ENCODE results near the gene PALLD. TPM values are rescaled to one million over a fixed set of nuclear protein-coding genes. Genes with fewer than 3 reads are reported as not detected.

The PALLD gene
- total RNA-seq, 4 donors from 2014 or later = 60.2 to 437 (median 118) TPM

DNA sequence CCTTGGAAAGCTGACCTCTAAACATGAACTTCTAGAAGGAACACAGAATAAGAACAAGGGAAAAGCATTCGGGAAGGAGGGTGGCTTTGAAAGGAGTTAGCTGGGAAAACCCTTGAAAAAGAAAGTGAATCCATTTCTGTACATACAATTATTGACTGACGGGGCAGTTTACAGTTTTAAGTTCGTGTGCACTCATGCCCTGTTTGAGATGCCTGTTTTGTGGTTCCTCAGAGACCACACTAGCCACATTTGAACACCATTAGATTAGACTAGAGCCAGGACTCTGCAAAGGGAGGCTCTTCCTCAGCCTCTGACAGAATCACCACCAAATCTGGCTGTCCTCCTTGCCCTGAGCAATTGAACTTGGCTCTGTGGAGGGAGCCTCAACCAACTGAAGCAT lies 158.3 kb downstream of the PALLD start:
- no peak for TF ChIP-seq POLR2A (IDR thresholded peaks at IDR 0.05)
- TF ChIP-seq, protein P1, sequence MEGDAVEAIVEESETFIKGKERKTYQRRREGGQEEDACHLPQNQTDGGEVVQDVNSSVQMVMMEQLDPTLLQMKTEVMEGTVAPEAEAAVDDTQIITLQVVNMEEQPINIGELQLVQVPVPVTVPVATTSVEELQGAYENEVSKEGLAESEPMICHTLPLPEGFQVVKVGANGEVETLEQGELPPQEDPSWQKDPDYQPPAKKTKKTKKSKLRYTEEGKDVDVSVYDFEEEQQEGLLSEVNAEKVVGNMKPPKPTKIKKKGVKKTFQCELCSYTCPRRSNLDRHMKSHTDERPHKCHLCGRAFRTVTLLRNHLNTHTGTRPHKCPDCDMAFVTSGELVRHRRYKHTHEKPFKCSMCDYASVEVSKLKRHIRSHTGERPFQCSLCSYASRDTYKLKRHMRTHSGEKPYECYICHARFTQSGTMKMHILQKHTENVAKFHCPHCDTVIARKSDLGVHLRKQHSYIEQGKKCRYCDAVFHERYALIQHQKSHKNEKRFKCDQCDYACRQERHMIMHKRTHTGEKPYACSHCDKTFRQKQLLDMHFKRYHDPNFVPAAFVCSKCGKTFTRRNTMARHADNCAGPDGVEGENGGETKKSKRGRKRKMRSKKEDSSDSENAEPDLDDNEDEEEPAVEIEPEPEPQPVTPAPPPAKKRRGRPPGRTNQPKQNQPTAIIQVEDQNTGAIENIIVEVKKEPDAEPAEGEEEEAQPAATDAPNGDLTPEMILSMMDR (IDR thresholded peaks at IDR 0.05) = no peak
- Histone ChIP-seq H3K27ac (peak overlapping the region; percentile 12 to 51 (median 28)), H3K36me3 (no peaks in the 10 kb centered on the region), H3K4me1 (peaks cover 0 to 37% (median 10%) of the 10 kb centered on the region in 3 donors), H3K4me3 (peak overlapping the region in 2 of 4 donors; percentile 18 to 46), H3K27me3 (no peaks in the 10 kb centered on the region), H3K9me3 (no peaks in the 10 kb centered on the region)
- no peak for DNase-seq
- intact Hi-C loops (cut with DNase I) = no loop called here
- WGBS, 2 donors = 23 to 25% methylated on average over 3 of the region's 3 CpGs

DNA sequence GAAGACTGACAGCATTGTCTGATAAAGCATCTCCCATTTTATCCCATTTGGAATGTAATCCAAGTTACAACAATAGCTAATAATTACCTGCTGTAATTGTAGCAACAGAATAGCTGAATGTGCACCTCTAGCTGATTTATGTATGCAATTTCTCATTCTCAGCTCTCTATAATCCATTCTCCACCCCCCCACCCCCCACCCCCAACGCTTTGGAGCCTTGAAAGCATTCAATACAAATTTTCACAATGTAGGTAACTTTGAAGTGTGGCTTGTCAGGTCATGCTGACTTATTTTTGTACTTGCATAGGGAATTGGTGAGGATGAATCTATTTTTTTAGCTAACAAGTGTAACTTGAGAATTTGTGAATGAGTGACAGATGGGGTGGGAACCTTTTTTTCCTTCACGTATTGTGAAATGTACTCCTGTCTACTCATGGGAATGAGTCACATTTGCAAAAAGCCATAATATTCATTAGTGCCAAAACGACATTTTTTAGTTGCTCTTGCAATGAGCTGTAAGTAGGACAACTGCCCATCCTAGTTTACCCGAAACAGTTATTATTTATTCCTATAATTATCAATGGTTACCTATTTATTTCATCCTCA lies 159.3 kb downstream of the PALLD start:
- Histone ChIP-seq H3K4me1 (peaks cover 0 to 37% (median 10%) of the 10 kb centered on the region in 3 donors), H3K27me3 (no peaks in the 10 kb centered on the region), H3K36me3 (no peaks in the 10 kb centered on the region), H3K4me3 (no peak overlapping the region), H3K27ac (peak overlapping the region in 2 of 4 donors; percentile 38 to 61), H3K9me3 (no peaks in the 10 kb centered on the region)
- TF ChIP-seq, protein P1 (IDR thresholded peaks at IDR 0.05) = no peak
- no peak for TF ChIP-seq POLR2A (IDR thresholded peaks at IDR 0.05)
- no peak for DNase-seq
- intact Hi-C loops (cut with DNase I) = no loop called here
- WGBS, 2 donors = 42 to 49% methylated on average over 4 of the region's 4 CpGs

DNA sequence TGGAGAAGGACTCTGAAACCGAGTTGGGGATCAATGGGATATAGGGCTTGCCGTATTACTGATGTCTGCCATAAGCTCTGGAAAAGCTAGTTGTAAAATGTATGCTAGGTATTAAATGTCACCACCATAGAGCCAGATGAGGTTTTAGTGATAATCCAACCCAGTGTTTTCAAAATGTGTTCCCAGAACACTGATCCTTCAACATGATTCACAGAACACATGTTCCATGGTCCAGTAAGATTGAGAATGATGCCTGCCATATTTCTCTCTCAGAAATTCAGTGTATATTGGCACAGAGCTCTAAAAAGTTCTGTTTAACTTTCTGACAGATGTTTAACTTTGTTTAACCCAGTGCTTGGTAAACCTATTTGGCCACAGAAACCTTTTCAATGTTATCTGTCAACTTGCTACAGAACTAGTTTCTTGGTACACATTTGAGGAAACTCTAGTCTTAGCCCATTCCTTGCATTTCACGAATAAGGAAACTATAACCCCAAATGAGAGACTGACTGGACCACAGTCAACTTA lies 160.2 kb downstream of the PALLD start:
- H3K36me3 ChIP-seq = no peaks in the 10 kb centered on the region
- intact Hi-C loops (cut with DNase I) = no loop called here
- no peak overlapping the region for H3K4me3 ChIP-seq
- no peaks in the 10 kb centered on the region for H3K9me3 ChIP-seq
- 70 to 79% methylated on average over 3 of the region's 3 CpGs for WGBS, 2 donors
- peaks cover 0 to 37% (median 10%) of the 10 kb centered on the region in 3 donors for H3K4me1 ChIP-seq
- no peak for DNase-seq
- no peak for TF ChIP-seq POLR2A (IDR thresholded peaks at IDR 0.05)
- TF ChIP-seq, protein P1 (IDR thresholded peaks at IDR 0.05) = no peak
- H3K27ac ChIP-seq = peak overlapping the region in 2 of 4 donors; percentile 38 to 61
- H3K27me3 ChIP-seq = no peaks in the 10 kb centered on the region

- H3K9me3 ChIP-seq = no peaks in the 10 kb centered on the region
Measured at GRCh38 chr4:168658751-168659150, 161.9 kb downstream of the PALLD start.

More at GRCh38 chr4:168658751-168659150, 161.9 kb downstream of the PALLD start:
- no peaks in the 10 kb centered on the region for H3K27me3 ChIP-seq
- H3K27ac ChIP-seq = no peak overlapping the region
- no peaks in the 10 kb centered on the region for H3K36me3 ChIP-seq
- H3K4me3 ChIP-seq = no peak overlapping the region
- intact Hi-C loops (cut with DNase I) = no loop called here
- peaks cover 0 to 41% (median 10%) of the 10 kb centered on the region in 3 donors for H3K4me1 ChIP-seq
- 73 to 86% methylated on average over 3 of the region's 3 CpGs for WGBS, 2 donors
- no peak for DNase-seq
- TF ChIP-seq, protein P1 (IDR thresholded peaks at IDR 0.05) = no peak
- TF ChIP-seq POLR2A (IDR thresholded peaks at IDR 0.05) = no peak

Measured in esophagus squamous epithelium (tissue), 5 donors.